SK-N-SH (cell line): ENCODE data around the gene IBTK. TPM values are rescaled to one million over a fixed set of nuclear protein-coding genes. Genes with fewer than 3 reads are reported as not detected.

Experiments
- CTCF ChIA-PET: fragments of 300-600, 350-600 bp; formaldehyde crosslinking; extraction: SDS; loops from one replicate; lab custom pipeline; 2021; lab: Yijun Ruan, JAX
- POLR2A ChIA-PET: fragments of 350-600 bp; sonication (Branson Sonifier 250); formaldehyde crosslinking; extraction: SDS; loops from one replicate; lab custom pipeline; 2020; ENCODE audit warnings: antibody characterized with exemption, inconsistent platforms; lab: Yijun Ruan, JAX
- DNase-seq: peaks from one replicate; pipeline ENCODE4 v3.0.0; 2012
- H2AFZ ChIP-seq: fragments of 200-600 bp; sonication (generic); 2 replicates; pipeline ENCODE4 v1.8.1; 2016; ENCODE audit warnings: antibody characterized with exemption, mild to moderate bottlenecking, low read depth
- H3F3A ChIP-seq: fragments of 200-600 bp; sonication (generic); replicated peaks from 2 replicates; pipeline ENCODE3; 2016; ENCODE audit warnings: antibody characterized with exemption, mild to moderate bottlenecking; ENCODE audit not compliant: insufficient read depth
- H3K27ac ChIP-seq, 2 experiments: fragments of 200-500 bp in 1 of 2; fragments of 200-600 bp in 1 of 2; sonication (Bioruptor generic) in 1 of 2; sonication (generic), shearing (Covaris generic) in 1 of 2; 2 replicates each; pipeline versions ENCODE4 v1.5.1 to v1.6.1; 2014 to 2016; ENCODE audit warnings: low read depth in 2 of 2, inconsistent platforms in 1 of 2, low read length in 1 of 2, mild to moderate bottlenecking in 1 of 2, mixed read lengths in 1 of 2
- H3K27me3 ChIP-seq: fragments of 200-600 bp; sonication (generic), shearing (Covaris generic); 2 replicates; pipeline ENCODE4 v1.6.1; 2016; ENCODE audit warnings: mixed run types; ENCODE audit not compliant: insufficient read depth
- H3K36me3 ChIP-seq, 2 experiments: fragments of 200-500 bp in 1 of 2; fragments of 200-600 bp in 1 of 2; sonication (Bioruptor generic) in 1 of 2; sonication (generic) in 1 of 2; replicated peaks in 1 of 2; 2 replicates each; pipeline versions ENCODE3 to v1.5.1; 2014 to 2016; ENCODE audit warnings: low read length in 1 of 2, mild to moderate bottlenecking in 1 of 2; ENCODE audit not compliant: insufficient read depth in 2 of 2, control insufficient read depth in 1 of 2
- H3K4me1 ChIP-seq, 2 experiments: fragments of 200-500 bp in 1 of 2; fragments of 200-600 bp in 1 of 2; sonication (Bioruptor generic) in 1 of 2; sonication (generic), shearing (Covaris generic) in 1 of 2; 2 replicates each; pipeline versions ENCODE4 v1.5.1 to v1.6.1; 2014 to 2016; ENCODE audit warnings: low read depth in 1 of 2, low read length in 1 of 2, mixed run types in 1 of 2; ENCODE audit not compliant: insufficient read depth in 2 of 2, control insufficient read depth in 1 of 2
- H3K4me2 ChIP-seq: fragments of 200-600 bp; sonication (generic), shearing (Covaris generic); 2 replicates; pipeline ENCODE4 v1.6.1; 2017; ENCODE audit warnings: mixed run types
- H3K4me3 ChIP-seq, 2 experiments: fragments of 200-500 bp in 1 of 2; fragments of 200-600 bp in 1 of 2; sonication (Bioruptor generic) in 1 of 2; sonication (generic), shearing (Covaris generic) in 1 of 2; 2 replicates each; pipeline versions ENCODE4 v1.5.1 to v1.8.1; 2014 to 2016; ENCODE audit warnings: low read depth in 2 of 2, inconsistent platforms in 1 of 2, low read length in 1 of 2, mild to moderate bottlenecking in 1 of 2, mixed read lengths in 1 of 2, moderate library complexity in 1 of 2
- H3K79me2 ChIP-seq: fragments of 200-600 bp; sonication (generic); 2 replicates; pipeline ENCODE4 v1.8.1; 2017; ENCODE audit warnings: mild to moderate bottlenecking; ENCODE audit not compliant: insufficient read depth
- H3K9ac ChIP-seq: fragments of 200-600 bp; sonication (generic); 2 replicates; pipeline ENCODE4 v1.6.1; 2017; ENCODE audit warnings: mixed run types
- H3K9me2 ChIP-seq: fragments of 200-600 bp; sonication (generic); 2 replicates; pipeline ENCODE4 v1.6.1; 2017; ENCODE audit warnings: mixed run types
- H3K9me3 ChIP-seq: fragments of 200-600 bp; sonication (generic); 2 replicates; pipeline ENCODE4 v1.6.1; 2017; ENCODE audit warnings: mixed run types, mild to moderate bottlenecking, moderate library complexity
- H4K20me1 ChIP-seq: fragments of 200-600 bp; sonication (generic); 2 replicates; pipeline ENCODE4 v1.6.1; 2017; ENCODE audit warnings: mild to moderate bottlenecking, mixed run types; ENCODE audit not compliant: insufficient read depth
- CHD2 ChIP-seq: fragments of 150-350 bp; IDR thresholded peaks from 2 replicates; pipeline ENCODE4 v1.6.1; 2018; ENCODE audit warnings: low read length; ENCODE audit not compliant: partially characterized antibody
- EP300 ChIP-seq, 2 experiments: IDR thresholded peaks; 2 replicates each; pipeline versions ENCODE4 v1.4.0 to v1.6.1; 2012; ENCODE audit warnings: borderline replicate concordance in 1 of 2, low read depth in 1 of 2, low read length in 1 of 2
- EZH2phosphoT487 ChIP-seq: fragments of 200-600 bp; sonication (generic); IDR thresholded peaks from 2 replicates; pipeline ENCODE4 v1.6.1; 2017; ENCODE audit warnings: low read depth, mixed run types, mild to moderate bottlenecking, antibody characterized with exemption, moderate library complexity, borderline replicate concordance
- FOSL2 ChIP-seq: IDR thresholded peaks from 2 replicates; pipeline ENCODE4 v1.4.0; 2012; ENCODE audit warnings: low read depth, mild to moderate bottlenecking, moderate library complexity, borderline replicate concordance
- FOXJ3 ChIP-seq: sonication (generic); formaldehyde crosslinking; IDR thresholded peaks from 2 replicates; pipeline ENCODE4 v1.5.1; 2020; ENCODE audit warnings: mild to moderate bottlenecking, missing genetic modification reagents
- FOXM1 ChIP-seq: IDR thresholded peaks from 2 replicates; pipeline ENCODE4 v1.4.0; 2012; ENCODE audit warnings: low read depth, mild to moderate bottlenecking
- JUND ChIP-seq: IDR thresholded peaks from 2 replicates; pipeline ENCODE4 v1.4.0; 2012
- MXI1 ChIP-seq: IDR thresholded peaks from 2 replicates; pipeline ENCODE4 v1.6.1; 2012; ENCODE audit warnings: mild to moderate bottlenecking, low read depth, low read length, improper control_type of control experiment
- NFIC ChIP-seq: IDR thresholded peaks from 2 replicates; pipeline ENCODE4 v1.4.0; 2012; ENCODE audit warnings: borderline replicate concordance
- PBX3 ChIP-seq: IDR thresholded peaks from 2 replicates; pipeline ENCODE4; 2012
- POLR2AphosphoS5 ChIP-seq: IDR thresholded peaks from 2 replicates; pipeline ENCODE4 v1.6.1; 2012; ENCODE audit warnings: low read depth, low read length
- RAD21 ChIP-seq: IDR thresholded peaks from 2 replicates; pipeline ENCODE4 v1.6.1; 2012; ENCODE audit warnings: mild to moderate bottlenecking, low read length
- RXRA ChIP-seq: IDR thresholded peaks from 2 replicates; pipeline ENCODE4 v1.4.0; 2012; ENCODE audit warnings: low read depth, mild to moderate bottlenecking, borderline replicate concordance
- SIN3A ChIP-seq: IDR thresholded peaks from 2 replicates; pipeline ENCODE4 v1.6.1; 2012; ENCODE audit warnings: low read depth, mild to moderate bottlenecking, low read length, moderate library complexity, borderline replicate concordance
- TCF12 ChIP-seq: IDR thresholded peaks from 2 replicates; pipeline ENCODE4 v1.4.0; 2012
- TEAD4 ChIP-seq: IDR thresholded peaks from 2 replicates; pipeline ENCODE4 v1.4.0; 2012; ENCODE audit warnings: mild to moderate bottlenecking, borderline replicate concordance; ENCODE audit not compliant: insufficient read depth
- USF1 ChIP-seq: IDR thresholded peaks from 2 replicates; pipeline ENCODE4 v1.4.0; 2012; ENCODE audit warnings: low read depth, borderline replicate concordance
- WGBS: methylation state at CpG from one replicate; pipeline ENCODE4 v1.1.6; 2017; ENCODE audit warnings: low lambda C conversion rate; 5-methylcytosine and 5-hydroxymethylcytosine counted together
- polyA plus RNA-seq, 3 experiments: library from polyadenylated mRNA; depleted of rRNA; stranded (reverse); fragments of >200 nt; gene quantifications; 2 replicates each; pipeline ENCODE4 v1.2.3, GENCODE V29; 2012

Gene IBTK
- polyA plus RNA-seq, 1 of the 3 experiments (the other 2 are of a cell fraction), result 9.5 TPM

- H3K9ac ChIP-seq, result no peak overlapping the region
- TF ChIP-seq MXI1 (no peak), RXRA (peak; percentile 12; the same call in 1 of the 2 replicates), PBX3 (peak; percentile 79), POLR2AphosphoS5 (peak; percentile 34; the same call in 1 of the 2 replicates), FOSL2 (peak; percentile 38; the same call in 1 of the 2 replicates), TCF12 (peak; percentile 52; the same call in 1 of the 2 replicates), TEAD4 (peak; percentile 70; the same call in 1 of the 2 replicates), EP300 (IDR thresholded peaks at IDR 0.05; ENCODE audit: borderline replicate concordance in 1 of 2, low read depth in 1 of 2, low read length in 1 of 2) (peak; percentile 13 to 60; a peak in 1 of 4 replicates), FOXJ3 (no peak), NFIC (peak; percentile 49; the same call in 1 of the 2 replicates), USF1 (no peak), FOXM1 (peak; percentile 54), JUND (peak; percentile 70)
- TF ChIP-seq, all 33 proteins: peak for 10
- Histone ChIP-seq H3K4me3 (no peak overlapping the region), H3K27ac (peak overlapping the region; percentile 4 to 53; a peak in 3 of 4 replicates), H3K9me2 (no peaks in the 10 kb centered on the region), H3F3A (peaks cover 30% of the 10 kb centered on the region), H3K4me2 (no peak overlapping the region), H3K4me1 (peaks cover 12 to 16% of the 10 kb centered on the region in 2 experiments), H3K27me3 (no peaks in the 10 kb centered on the region), H4K20me1 (no peaks in the 10 kb centered on the region; the same call in 1 of the 2 replicates), H3K79me2 (peaks cover 29% of the 10 kb centered on the region), H3K36me3 (peaks cover 3 to 9% of the 10 kb centered on the region in 2 experiments), H2AFZ (no peak overlapping the region), H3K9me3 (no peaks in the 10 kb centered on the region)
- no peak for DNase-seq
- WGBS, result 56% methylated on average over 12 of the region's 12 CpGs
- ChIA-PET POLR2A (no interaction called here), CTCF (interaction anchor here (1.8 to 2.3 kb wide), 3 partner anchors 462 to 817 kb away, joined by 5 to 12 read pairs (median 11); partner anchors contain the start of genes DOP1A and UBE3D)
Observed at GRCh38 chr6:82249381-82250253, 2.1 kb upstream of the IBTK start.

- Histone ChIP-seq H3K9ac (peak overlapping the region; percentile 97), H3K4me1 (peaks cover 12 to 21% of the 10 kb centered on the region in 2 experiments), H3K36me3 (peaks cover 10 to 12% of the 10 kb centered on the region in 2 experiments), H3K9me2 (no peaks in the 10 kb centered on the region), H2AFZ (peak overlapping the region; percentile 92), H3K4me3 (peak overlapping the region; percentile 88), H3K79me2 (peaks cover 43% of the 10 kb centered on the region), H3K27me3 (no peaks in the 10 kb centered on the region), H3K4me2 (peak overlapping the region; percentile 84), H3K9me3 (no peaks in the 10 kb centered on the region), H3F3A (peaks cover 30% of the 10 kb centered on the region), H4K20me1 (peaks cover 3% of the 10 kb centered on the region; the same call in 1 of the 2 replicates), H3K27ac (peak overlapping the region; percentile 82 to 93)
- TF ChIP-seq EZH2phosphoT487 (no peak), RAD21 (no peak), SIN3A (no peak), FOXJ3 (no peak), CHD2 (no peak), RXRA (no peak)
- WGBS, result 55% methylated on average over 6 of the region's 10 CpGs
- ChIA-PET POLR2A (interaction anchor here (1.1 to 1.4 kb wide), 2 partner anchors 661 to 807 kb away, joined by 3 read pairs; no protein-coding TSS in a partner anchor), CTCF (interaction anchor here (1.0 to 2.3 kb wide), 5 partner anchors 464 to 1266 kb away, joined by 3 to 12 read pairs (median 5); partner anchors contain the start of genes DOP1A and UBE3D)
- DNase-seq, result no peak
Observed at GRCh38 chr6:82248273-82248735, 760 bp upstream of the IBTK start.
